Activated T-cell treated with anti-CD3 and anti-CD28 coated beads, Interleukin-2, amount 50 U/mL, for 1 hour (primary cell): Measurements from ENCODE around the gene DRC3.

ENCODE experiments used
- DNase-seq: peaks from one replicate; pipeline ENCODE4 v3.0.0-alpha.2; 2020

Gene DRC3

DNA sequence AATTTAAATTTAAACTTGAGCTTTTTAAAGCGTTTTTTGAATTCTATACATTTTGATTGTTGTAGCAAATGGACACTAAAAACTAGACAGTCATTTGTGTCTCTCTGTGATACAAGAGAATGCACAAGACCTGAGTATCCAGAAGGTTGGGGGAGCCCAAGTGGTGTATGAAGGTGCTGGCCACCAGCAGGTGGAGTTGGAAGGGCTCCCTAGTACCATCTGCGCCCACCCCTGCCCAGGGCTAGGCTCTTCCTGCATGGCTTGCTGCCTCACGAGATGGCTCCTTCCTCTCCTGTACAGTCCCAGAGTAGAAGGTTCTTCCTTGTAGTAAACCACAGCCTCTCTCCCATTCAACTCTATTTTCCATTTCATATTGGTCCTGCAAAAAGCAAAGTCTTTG, 83.6 kb downstream of the DRC3 start:
- DNase-seq, result no peak

DNA sequence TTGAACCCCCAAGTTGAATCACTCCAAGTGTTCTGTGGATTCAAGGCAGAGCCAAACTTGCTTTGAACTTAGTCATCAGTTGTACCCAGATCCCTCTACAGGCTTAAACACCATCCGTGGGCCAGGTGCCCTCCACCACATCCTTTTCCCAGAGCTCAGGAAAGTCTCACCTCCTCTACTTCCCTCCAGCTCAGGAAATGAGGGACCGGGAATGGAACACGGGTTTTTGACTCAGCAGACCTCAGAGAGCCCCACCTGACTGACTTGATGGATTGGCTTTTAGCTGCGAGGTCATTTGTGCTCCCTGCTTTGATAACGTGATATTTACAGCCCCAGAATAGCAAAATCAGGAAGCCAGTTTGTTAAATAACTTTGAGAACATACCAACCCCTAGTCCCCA, 86.6 kb downstream of the DRC3 start:
- DNase-seq, result no peak

DNA sequence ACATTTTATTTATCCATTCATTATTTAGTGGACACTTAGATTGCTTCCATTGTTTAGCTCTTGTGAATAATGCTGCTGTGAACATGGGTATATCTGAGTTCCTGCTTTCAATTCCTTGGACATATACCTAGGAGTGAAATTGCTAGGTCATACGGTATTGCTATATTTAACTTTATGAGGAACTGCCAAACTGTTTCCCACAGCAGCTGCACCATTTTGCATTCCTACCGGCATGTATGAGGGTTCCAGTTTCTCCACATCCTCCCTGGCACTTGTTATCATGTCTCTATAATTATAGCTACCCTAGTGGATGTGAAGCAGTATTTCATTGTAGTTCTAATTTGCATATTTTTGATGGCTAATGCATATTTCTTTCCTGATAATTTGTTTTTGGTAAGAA, 91.4 kb downstream of the DRC3 start:
- DNase-seq, result no peak

DNA sequence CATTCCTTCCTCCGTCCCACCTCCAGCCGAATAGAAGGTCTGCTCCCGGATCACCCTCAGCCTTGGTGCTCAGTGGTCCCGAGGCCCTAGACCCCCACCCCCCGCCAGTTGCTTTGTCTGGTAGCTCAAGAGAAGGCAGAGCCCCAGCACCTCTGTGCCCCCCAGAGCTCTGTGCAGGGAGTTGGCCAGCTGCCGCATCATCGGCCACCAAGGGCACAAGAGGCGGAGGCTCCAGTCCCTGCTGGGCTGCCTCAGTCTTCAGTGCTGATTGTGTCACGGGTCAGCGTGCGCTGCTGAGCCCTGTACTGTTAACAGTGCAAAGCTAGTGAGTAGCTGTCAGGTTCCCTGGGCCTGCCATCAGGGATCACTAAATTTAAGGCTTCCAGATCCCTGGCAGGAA, 92.9 kb downstream of the DRC3 start:
- DNase-seq, result no peak
